ENCODE data around the gene FOXE3.

Gene FOXE3

GRCh38 chr1:47403321-47403910, 12.7 kb upstream of the FOXE3 start:
- no peak overlapping the region for H3K4me3 ChIP-seq (ENCODE audit: low read depth, low read length)
- DNase-seq (ENCODE audit: low read depth) = no peak
- TF ChIP-seq CTCF (conservative IDR thresholded peaks at IDR 0.05; ENCODE audit: low read depth, low read length) = no peak

GRCh38 chr1:47405697-47406096, 10.4 kb upstream of the FOXE3 start:
- no peak for DNase-seq (ENCODE audit: low read depth)
- no peak overlapping the region for H3K4me3 ChIP-seq (ENCODE audit: low read depth, low read length)
- TF ChIP-seq CTCF (conservative IDR thresholded peaks at IDR 0.05; ENCODE audit: low read depth, low read length) = no peak

- H3K4me3 ChIP-seq (ENCODE audit: low read depth, low read length) = no peak overlapping the region
- TF ChIP-seq CTCF (conservative IDR thresholded peaks at IDR 0.05; ENCODE audit: low read depth, low read length) = no peak
- DNase-seq (ENCODE audit: low read depth) = no peak
Observed at GRCh38 chr1:47406966-47407365, 9.1 kb upstream of the FOXE3 start.

GRCh38 chr1:47407481-47407880, 8.6 kb upstream of the FOXE3 start:
- H3K4me3 ChIP-seq (ENCODE audit: low read depth, low read length) = no peak overlapping the region
- TF ChIP-seq CTCF (conservative IDR thresholded peaks at IDR 0.05; ENCODE audit: low read depth, low read length) = no peak
- DNase-seq (ENCODE audit: low read depth) = no peak

GRCh38 chr1:47409311-47410067, 6.6 kb upstream of the FOXE3 start:
- DNase-seq (ENCODE audit: low read depth) = peak; percentile 87
- TF ChIP-seq CTCF (conservative IDR thresholded peaks at IDR 0.05; ENCODE audit: low read depth, low read length) = no peak
- H3K4me3 ChIP-seq (ENCODE audit: low read depth, low read length) = no peak overlapping the region

- no peak for DNase-seq (ENCODE audit: low read depth)
- no peak for TF ChIP-seq CTCF (conservative IDR thresholded peaks at IDR 0.05; ENCODE audit: low read depth, low read length)
- H3K4me3 ChIP-seq (ENCODE audit: low read depth, low read length) = no peak overlapping the region
Observed at GRCh38 chr1:47410068-47410455, 6.0 kb upstream of the FOXE3 start.

GRCh38 chr1:47411436-47411835, 4.6 kb upstream of the FOXE3 start:
- TF ChIP-seq CTCF (conservative IDR thresholded peaks at IDR 0.05; ENCODE audit: low read depth, low read length) = no peak
- no peak overlapping the region for H3K4me3 ChIP-seq (ENCODE audit: low read depth, low read length)
- peak; percentile 47 for DNase-seq (ENCODE audit: low read depth)

All from choroid plexus epithelial cell (primary cell).